Measurements from ENCODE around the gene UTF1.

UTF1 gene, protein sequence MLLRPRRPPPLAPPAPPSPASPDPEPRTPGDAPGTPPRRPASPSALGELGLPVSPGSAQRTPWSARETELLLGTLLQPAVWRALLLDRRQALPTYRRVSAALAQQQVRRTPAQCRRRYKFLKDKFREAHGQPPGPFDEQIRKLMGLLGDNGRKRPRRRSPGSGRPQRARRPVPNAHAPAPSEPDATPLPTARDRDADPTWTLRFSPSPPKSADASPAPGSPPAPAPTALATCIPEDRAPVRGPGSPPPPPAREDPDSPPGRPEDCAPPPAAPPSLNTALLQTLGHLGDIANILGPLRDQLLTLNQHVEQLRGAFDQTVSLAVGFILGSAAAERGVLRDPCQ

DNA sequence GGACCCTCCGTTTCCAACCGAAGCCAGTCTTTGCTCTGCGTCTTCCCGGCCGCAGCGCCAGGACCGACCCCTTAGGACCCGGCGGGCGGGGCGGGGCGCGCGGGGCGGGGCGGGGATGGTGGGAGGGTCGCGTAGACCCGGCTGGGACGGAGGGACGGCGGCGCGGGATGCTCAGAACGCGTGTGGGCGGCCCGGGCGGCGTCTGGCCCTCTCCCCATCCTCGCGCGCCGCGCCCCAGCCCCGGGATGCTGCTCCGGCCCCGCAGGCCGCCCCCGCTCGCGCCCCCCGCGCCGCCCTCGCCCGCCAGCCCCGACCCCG is at the start of gene UTF1:
Gene UTF1 (plus strand): TSS at position 174 of the 318 bp plus-strand sequence. CDS start 72 bp downstream, at position 246.
- no peak for DNase-seq

DNA sequence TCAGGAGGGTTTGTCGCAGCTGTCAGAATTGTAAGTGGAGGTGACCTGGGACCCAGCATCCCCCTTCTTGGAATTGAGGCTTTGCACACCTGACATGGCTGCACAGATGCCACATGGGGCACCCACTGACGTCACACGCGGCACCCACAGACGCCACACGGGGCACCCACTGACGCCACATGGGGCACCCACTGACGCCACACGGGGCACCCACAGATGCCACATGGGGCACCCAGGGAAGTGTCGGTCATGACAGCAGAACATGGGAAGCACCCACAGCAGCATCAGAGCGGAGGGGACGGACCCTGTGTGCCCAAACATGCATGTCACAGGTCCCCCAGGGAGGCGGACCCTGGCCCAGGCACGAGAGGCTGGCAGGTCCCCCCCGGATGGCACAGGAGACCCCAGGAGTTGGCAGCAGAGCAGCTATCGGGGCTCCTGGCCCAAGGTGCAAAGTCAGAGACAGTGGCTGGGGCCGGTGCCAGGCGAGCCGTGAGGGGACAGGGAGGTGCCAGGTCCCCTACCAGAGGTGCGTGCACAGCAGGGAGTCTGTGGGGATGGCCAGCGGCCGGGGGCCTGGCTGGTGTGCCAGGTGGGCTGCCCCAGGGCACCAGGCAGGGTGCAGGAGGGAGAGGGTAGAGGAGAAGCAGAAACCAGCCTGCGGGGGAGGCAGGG is 48.9 kb upstream of the UTF1 start:
- DNase-seq: no peak

DNA sequence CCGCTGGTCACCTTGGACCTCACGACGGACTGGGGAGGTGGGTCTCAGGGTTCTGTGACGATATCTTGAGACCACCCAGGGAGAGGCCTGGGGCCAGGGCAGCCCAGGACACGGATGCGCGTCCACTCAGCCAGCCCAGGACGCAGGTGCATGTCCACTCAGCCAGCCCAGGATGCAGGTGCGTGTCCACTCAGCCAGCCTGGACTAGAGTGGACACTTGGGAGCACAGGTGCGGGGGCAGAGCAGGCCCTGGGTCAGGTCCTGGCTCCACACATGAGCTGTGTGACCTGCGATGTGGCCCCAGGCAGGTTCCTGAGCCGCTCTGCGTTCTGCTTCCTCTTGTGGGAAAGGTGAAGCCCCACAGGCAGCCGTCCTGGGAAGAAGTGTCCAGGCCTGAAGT is 47.8 kb upstream of the UTF1 start:
- DNase-seq: no peak

DNA sequence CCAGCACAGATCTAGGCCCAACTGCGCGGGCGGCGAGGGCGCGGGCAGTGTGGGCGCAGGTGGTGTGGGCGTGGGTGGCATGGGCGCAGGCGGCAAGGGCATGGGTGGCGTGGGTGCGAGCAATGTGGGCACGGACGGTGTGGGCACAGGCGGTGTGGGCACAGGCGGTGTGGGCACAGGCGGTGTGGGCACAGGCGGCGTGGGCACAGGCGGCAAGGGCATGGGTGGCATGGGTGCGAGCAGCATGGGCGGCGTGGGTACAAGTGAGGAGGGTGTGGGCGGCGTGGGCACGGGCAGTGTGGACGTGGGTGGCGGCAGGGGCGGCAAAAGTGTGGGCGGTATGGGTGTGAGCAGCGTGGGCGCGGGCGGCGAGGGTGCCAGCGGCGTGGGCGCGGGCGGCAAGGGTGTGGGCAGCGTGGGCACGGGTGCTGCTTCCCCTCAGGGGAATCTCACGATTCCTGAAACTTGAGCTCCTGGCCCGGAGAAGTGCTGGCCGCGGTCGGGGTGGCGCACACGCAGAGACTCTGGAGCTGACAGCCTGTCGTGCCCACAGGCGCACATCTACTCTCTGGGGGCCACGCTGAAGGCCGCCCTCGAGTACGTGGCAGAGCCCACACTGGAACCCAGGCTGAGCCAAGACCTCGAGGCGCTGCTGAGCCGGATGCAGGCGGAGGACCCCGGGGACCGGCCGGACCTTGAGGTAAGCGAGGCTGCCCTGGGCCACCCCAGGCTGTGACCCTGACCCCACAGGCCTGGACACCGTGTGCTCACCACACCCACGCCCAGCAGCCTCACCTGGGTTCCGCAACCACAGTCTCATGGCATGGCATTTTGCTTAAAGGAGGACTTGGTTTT is 47.0 kb upstream of the UTF1 start:
- DNase-seq: no peak

DNA sequence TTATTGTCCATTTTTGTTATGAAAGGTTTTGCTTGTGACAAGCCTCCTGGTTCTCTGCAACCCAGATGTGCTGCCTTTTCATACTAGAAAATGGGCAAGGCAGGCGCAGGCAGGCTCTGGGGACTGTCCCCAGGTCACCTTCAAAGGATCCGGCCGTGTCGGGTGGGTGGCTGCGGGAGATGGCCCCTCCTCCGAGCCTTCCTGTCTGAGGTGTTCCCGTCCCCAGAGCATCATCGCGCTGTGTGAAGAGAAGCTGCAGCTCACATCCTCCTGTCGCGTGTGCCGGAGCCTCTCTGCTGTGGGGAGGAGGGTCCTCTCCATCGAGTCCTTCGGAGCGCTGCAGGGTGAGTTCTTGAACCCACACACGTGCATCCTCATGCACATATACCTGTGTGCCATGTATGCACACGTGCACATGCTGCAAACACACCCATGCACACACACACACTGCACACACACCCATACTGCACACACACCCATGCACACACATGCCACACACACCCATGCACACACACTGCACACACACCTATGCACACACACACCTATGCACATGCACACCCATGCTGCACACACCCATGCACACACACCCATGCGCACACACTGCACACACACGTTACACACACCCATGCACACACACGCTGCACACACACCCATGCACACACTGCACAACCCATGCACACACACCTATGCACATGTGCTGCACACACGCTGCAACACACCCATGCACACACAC is 46.2 kb upstream of the UTF1 start:
- DNase-seq: no peak

DNA sequence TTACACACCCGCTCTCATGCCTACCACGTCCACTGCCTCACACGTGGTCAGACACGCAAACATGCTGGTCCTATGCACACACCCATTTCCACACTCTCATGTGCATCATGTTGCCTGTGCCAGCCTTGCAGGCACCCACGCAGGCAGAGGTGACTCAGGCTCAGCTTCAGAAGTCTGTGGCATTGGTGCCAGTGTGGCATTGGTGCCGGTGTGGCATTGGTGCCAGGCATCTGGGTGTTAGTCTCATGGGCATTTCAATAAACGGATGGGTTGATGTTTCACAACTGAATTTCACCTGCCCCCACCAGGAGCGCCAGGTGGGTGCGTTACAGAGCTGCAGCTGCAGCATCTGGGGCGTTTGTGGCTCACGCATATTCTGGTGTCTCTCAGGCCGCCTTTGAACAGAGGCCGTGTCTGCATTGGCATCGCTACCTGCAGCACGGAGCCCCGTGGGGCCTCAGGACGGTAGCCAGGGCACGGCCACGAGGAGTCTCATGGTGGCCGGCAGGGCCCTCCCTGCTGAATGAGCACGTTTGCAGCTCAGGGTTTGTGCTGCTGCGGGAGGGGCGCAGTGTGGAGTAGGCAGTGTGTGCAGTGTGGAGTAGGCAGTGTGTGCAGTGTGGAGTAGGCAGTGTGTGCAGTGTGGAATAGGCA is 45.3 kb upstream of the UTF1 start:
- no peak for DNase-seq

DNA sequence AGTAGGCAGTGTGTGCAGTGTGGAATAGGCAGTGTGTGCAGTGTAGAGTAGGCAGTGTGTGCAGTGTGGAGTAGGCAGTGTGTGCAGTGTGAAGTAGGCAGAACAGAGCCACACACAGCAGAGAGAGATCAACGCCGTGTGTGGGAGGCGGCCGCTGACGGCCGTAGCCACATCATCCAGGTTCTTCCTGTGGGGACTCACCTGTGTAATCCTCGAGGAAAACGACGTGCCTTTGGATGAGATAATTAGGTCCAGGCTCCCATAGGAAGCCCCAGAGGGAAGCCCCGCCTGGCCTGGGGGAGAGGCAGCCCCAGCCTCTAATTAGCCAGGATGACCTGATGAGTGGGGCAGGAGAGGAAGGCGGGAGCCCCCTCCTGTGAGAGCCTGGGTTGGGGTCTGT is 44.6 kb upstream of the UTF1 start:
- DNase-seq: no peak

DNA sequence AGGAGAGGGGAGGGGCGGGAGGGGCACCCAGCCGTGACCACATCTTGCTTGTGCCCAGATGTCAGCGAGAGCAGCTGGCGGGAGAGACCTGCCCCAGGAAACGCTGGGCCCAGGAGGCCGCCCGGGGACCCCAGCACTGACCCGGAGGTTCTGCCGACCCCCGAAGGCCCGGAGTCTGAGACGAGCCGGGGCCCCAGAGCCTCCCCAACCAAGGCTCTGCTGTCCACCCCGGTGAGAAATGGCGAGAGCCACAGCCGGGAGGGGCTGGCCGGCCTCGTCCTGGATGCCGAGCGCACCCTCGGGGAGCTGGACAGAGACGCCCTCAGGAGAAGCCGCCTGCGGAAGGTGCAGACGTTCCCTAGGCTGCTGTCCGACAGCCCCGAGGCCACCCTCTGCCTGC is 44.1 kb upstream of the UTF1 start:
- no peak for DNase-seq

DNA sequence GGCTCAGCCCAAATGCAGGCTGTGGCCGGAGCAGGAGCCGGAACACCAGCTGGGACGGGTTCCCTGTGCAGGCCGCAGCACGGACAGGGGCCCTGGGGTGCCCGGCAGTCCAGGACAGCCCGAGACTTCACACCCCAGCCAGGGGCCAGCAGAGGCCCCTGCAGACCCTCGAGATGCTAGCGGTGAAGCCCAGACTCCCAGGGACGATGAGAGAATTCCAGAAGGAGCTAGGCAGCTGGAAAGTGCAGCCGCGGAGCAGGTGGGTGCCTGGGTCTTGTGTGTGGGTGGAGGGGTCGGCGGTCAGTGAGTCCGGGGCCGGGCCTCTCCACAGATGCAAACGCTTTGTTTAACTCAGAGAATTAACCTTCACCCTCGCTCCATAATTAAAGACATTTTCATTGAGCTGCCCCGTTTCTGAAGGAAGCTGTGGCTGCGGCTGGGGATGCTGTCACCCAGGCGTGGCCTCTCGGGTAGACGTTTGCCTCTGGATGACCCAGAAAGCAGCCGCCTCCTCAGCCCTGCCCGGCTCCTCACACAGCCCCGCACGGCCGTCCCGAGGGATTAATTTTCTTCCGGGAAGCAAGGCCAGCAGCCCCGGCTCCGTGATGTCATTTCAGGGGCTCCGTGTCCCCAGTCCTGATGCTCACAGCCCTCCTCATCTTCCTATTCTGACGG is 43.5 kb upstream of the UTF1 start:
- DNase-seq: no peak

DNA sequence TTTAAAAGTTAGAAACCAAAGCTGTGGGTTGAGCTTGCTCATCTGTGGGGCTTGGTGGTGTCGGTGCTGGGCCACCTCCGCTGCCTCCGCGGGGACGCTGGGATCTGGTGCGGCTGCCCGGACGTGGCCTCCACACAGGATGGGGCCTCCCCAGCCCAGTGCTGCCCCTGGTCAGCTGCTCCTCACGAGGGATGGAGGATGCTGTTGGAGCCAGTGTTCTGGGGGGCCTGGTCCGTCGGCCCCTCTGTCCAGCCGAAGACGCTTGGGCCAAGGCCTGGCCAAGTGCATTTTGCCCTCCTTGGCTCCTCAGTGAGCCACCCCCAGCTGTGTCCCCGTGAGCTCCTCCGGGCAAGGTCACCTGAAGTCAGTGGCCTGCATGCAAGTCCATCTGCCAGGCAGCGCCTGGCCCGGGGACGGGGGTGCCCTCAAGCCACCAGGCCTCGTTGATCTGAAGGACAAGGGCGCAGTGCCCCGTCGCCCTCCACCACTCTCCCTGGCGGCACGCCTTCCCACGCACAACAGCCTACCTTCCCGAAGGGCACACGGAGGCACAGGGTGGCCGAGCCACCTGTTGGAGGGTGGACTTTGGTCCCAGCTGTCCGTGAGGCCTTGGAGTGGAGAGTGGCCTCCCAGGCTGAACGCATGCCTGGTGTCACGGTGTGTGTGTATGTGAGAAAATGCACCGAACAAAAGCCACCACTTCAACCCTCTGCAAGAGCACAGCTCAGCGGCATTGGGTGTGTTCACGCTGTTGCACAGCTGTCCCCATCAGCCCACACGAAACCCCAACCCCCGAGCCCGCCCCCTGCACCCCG is 42.7 kb upstream of the UTF1 start:
- DNase-seq: no peak

DNA sequence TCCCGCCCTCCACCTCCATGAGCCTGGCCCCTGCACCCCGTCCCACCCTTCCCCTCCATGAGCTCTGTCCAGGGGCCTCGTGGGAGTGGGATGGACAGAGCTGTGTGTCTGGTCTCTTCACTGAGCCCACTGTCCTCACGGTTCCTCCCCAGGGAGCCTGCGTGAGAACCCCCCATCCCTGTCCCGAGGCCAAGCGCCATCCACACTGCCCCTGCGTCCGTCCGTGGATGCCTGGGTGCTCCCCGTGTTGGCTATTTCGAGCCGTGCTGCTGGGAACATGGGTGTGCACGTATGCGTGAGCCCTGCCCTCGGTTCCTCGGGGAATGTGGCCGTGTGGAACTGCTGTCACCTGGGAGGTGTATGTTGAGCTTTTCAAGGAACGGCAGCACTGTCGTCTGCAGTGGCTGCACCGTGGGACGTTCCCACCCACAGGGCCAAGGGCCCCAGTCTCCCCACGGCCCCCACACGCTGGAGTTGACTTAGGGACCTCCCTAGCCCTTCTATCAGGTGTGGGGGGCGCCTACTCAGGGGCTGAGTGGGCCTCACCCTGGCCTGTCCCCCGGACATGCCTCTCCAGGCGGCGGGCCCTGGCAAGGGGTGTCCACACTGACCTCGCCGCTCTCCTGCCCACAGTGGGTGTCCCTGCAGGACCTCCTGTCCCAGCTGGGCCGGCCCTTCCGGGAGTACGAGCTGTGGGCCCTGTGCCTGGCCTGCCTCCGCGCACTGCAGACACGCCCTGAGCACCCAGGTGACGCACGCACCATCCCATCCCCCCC is 41.9 kb upstream of the UTF1 start:
- no peak for DNase-seq

DNA sequence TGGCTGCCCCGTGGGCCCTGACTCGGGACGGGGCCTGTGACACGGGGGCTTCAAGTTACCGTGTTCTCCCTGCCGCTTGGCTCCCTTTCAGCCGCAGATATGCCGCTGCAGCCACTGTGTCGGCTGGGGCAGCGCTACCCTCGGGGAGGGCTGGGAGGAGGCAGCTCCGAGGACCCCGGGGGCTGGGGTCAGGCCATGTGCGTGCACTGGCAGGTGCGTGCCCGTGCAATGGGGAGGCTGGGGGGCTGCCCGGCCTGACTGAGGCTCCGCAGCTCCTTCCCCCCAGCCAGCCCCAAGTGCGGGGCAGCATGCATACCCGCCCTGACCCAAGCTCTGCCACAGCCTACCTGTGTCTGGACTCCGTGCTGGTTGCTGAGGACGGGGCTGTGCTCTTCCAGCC is 40.8 kb upstream of the UTF1 start:
- DNase-seq: no peak

DNA sequence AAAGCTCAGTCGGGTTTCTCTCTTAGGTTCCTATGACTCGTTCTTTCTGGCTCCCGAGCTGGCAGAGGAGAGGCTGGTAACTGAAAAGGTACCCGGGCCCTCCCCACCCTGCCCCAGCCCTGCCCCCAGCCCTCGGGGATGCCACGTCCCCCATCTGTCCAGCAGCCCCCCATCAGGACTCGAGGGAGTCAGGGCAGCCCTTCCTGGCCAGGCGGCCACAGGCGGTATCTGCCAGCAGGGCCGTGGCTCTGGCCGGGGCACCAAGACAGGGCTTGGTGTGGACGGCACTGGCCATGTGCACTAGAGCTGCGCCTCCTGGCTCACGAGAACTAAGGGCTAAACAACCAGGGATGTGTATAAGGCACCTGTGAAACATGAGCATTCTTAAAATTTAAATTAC is 40.3 kb upstream of the UTF1 start:
- no peak for DNase-seq

DNA sequence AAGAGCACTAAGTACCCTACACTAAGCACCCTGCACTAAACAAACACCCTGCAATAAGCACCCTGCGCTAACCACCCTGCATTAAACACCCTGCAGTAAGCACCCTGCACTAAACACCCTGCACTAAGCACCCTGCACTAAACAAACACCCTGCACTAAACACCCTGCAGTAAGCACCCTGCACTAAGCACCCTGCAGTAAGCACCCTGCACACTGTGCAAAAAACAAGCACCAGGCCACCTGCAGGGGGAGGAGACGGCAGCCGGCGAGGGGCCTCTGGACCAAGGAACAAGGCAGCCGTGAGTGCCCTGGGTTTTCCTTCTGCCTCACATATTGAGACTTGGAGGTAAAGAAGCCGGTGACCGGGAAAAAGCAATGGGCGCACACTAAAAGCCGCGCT is 39.8 kb upstream of the UTF1 start:
- DNase-seq: no peak

DNA sequence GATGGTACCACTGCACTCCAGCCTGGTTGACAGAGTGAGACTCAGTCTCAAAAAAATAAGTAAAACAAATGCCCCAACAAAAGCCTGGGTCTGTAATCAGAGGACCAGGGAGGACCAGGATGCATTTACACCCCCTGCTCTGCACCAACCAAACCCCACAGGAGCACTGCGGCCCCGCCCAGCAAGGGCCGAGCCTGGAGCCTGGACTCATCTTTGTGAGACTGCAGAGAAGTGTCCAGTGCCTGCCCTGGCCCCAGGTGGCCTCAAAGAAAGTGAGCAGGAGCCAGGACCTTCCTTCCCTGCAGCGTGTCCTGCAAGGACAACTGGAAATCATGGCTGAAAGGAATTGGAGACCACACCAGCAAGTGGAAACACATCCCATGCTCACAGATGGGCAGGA is 38.4 kb upstream of the UTF1 start:
- DNase-seq: no peak

DNA sequence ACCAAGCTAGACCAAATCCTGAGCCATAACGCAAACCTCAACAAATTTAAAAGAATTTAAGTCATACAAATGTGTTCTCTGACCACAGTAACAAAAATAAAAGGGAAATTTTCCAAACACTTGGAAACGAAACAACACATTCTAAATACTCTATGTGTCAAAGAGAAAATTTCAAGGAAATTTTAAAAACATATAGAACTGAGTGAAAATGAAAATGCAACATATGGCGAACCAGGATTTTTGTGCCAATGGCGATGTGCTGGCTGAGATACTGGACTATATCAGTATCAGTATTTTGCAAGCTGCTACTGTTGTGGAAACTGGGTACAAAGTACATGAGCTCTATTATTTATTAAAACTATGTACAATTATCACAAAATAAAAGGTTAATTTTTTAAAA is 35.9 kb upstream of the UTF1 start:
- no peak for DNase-seq

DNA sequence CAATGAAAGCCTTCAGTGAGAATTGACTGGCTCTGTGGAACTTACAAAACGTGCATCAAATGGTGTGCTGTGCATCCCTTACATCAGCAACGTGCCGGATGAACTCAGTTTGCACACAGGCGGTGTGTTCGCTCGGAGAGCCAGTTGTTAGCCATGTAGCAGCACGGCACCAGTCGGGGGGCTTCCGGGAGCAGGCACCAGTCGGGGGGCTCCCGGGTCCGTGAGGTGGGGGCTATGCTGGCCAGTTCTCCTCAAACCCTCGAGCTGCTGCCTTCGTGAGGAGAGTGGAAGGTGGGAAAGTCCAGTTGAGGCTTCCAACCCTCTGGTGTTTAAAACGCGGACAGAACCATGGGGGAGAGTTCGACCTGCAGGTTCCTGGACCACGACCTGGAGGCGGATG is 34.9 kb upstream of the UTF1 start:
- no peak for DNase-seq

DNA sequence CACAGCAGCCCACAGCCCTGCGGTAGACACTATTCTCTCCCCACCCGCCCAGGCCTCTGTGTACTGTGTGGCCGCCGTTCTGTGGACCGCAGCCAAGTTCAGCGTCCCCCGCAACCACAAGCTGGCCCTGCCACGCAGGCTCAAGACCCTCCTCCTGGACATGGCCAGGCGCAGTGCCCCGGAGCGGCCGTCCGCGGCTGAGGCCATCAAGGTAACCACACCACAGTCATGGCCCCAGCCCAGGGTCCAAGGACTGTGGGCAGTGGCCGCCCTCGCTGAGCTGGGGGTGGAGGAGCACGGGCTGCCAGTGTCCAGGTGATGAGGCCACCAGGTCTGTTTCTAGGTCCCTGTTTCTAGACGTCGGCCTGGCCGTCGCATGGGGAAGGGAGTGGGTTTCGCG is 34.4 kb upstream of the UTF1 start:
- no peak for DNase-seq

DNA sequence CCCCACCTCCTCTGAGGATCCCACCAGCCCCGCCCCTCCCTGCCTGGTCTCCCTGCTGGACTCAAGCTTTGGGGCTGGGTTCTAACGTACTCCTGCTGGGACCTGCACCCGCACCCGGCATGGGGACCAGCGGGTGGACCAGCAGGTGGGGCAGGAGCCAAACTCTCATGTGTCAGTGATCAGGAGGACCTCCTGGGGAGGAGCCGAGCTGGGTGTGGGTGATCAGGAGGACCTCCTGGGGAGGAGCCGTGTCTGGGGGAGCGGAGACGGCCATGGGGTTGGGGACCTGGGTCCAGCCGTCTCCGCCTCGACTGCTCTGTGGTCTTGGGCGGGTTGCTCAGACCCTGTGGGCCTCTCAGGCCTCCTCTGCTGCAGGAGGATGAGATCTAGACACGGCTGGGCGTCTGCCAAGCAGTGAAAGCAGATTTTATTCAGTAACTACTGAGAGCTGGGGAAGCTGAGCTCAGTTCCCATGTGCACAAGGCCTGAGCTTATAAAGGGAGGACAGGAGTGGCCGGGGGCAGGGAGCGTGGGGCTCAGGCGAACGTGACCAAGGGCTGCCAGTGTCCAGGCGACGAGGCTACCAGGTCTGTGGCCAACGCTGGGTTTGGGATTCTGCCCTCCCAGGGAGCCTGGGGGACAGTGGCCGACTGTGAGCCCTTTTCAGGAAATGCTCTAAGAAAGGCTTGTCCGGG is 33.6 kb upstream of the UTF1 start:
- no peak for DNase-seq

Measured in activated CD4-positive, alpha-beta T cell treated with anti-CD3 and anti-CD28 coated beads, Interleukin-2, amount 50 U/mL, for 16 hours (primary cell).